C4-2B (cell line): ENCODE data around the gene MRPL10.

Source experiments
- H3K27ac ChIP-seq: fragments of 450-650 bp; 2 replicates; pipeline ENCODE4 v1.5.1; 2017
- ZFX ChIP-seq: fragments of 450-650 bp; IDR thresholded peaks from 2 replicates; pipeline ENCODE4 v1.6.1; 2017
- TF ChIP-seq, protein P1 (sequence below): fragments of 450-650 bp; conservative IDR thresholded peaks from 2 replicates; pipeline ENCODE4 v1.5.1; 2017; ENCODE audit warnings: mild to moderate bottlenecking

Gene MRPL10

DNA sequence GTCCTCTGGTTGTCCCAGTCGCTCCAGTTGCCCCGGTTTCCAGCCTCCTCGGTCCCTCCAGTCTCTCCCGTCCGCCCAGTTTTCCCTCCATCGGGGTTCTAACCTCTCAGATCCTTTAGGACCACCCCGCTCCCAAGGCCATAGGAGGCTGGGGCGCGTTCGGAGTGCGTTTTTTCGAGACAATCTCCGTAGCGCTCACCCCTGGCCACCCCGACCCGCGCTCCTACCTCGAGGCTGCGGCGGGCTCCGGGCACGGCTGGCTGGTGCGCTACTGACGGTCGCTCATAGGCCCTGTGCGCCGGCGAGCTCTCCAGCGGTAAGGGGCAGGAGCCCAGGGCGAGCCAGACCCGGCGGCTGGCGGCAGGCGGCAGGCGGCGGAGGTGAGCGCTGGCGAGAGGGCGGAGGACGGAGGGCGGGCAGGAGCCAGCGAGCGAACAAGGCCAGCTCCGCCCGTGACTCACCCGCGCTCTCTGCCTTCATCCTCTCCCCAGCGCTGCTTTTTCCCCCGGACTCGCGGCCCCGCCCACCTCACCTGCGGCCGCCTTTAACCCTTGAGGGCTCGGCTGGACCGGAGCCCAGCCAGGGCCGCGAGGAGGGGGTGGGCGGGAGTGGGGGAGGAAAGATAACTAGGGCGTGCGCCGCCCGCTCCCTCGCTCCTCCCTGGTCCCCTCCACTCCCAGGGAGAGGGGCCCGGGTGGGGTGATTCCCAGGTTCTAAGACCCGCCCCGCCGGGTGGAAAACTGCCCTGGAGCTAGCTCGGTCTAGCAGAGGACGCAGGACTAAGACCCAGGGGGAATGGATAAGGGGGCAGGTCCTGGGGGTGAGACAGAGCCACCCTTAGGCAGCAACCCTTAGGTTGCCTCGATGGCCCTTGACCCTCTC is 19.6 kb upstream of the MRPL10 start, which contains the start of gene SP6:
Gene SP6, minus strand, starts transcription at position 472 of the 882 bp plus-strand sequence. CDS start 2,734 bp downstream, outside the sequence.
- peak; percentile 62; the same call in 1 of the 2 replicates for TF ChIP-seq ZFX
- TF ChIP-seq, protein P1, sequence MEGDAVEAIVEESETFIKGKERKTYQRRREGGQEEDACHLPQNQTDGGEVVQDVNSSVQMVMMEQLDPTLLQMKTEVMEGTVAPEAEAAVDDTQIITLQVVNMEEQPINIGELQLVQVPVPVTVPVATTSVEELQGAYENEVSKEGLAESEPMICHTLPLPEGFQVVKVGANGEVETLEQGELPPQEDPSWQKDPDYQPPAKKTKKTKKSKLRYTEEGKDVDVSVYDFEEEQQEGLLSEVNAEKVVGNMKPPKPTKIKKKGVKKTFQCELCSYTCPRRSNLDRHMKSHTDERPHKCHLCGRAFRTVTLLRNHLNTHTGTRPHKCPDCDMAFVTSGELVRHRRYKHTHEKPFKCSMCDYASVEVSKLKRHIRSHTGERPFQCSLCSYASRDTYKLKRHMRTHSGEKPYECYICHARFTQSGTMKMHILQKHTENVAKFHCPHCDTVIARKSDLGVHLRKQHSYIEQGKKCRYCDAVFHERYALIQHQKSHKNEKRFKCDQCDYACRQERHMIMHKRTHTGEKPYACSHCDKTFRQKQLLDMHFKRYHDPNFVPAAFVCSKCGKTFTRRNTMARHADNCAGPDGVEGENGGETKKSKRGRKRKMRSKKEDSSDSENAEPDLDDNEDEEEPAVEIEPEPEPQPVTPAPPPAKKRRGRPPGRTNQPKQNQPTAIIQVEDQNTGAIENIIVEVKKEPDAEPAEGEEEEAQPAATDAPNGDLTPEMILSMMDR = peak; percentile 49
- H3K27ac ChIP-seq = peak within 1 kb of the TSS; percentile 82

DNA sequence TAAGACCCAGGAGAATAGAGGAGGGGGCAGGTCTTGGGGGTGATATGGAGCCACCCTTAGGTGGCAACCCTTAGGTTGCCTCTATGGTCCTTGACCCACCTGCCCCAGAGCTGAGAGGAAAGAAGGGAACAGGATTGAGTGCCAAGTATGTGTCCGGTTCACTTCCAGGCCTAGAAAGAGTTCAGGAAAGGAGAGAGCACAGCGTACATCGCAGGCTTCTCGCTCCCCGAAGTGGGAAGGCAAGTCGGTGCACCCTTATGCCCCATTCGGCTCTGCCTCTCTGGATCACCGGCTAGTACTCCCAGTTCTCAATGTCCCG is 19.0 kb upstream of the MRPL10 start:
- TF ChIP-seq, protein P1 = no peak
- no peak for TF ChIP-seq ZFX
- H3K27ac ChIP-seq = peak overlapping the region; percentile 82

DNA sequence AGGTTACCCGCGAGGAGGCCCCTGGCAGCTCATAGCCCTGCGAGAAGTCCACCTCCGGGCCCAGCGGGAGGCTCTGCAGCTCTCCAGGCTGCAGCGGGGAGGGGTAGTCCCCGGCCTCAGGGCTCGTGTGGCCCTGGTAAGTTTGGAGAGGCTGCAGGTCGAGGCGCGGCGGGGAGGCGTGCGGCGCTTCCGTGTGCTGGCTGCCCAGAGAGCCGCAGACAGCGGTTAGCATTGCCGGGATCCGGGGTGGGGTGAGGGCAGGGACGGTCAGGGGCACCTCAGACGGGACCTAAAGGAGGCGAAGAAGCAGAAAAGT is 16.8 kb upstream of the MRPL10 start:
- TF ChIP-seq ZFX = no peak
- TF ChIP-seq, protein P1 = no peak; the same call in 1 of the 2 replicates
- H3K27ac ChIP-seq = no peak overlapping the region

DNA sequence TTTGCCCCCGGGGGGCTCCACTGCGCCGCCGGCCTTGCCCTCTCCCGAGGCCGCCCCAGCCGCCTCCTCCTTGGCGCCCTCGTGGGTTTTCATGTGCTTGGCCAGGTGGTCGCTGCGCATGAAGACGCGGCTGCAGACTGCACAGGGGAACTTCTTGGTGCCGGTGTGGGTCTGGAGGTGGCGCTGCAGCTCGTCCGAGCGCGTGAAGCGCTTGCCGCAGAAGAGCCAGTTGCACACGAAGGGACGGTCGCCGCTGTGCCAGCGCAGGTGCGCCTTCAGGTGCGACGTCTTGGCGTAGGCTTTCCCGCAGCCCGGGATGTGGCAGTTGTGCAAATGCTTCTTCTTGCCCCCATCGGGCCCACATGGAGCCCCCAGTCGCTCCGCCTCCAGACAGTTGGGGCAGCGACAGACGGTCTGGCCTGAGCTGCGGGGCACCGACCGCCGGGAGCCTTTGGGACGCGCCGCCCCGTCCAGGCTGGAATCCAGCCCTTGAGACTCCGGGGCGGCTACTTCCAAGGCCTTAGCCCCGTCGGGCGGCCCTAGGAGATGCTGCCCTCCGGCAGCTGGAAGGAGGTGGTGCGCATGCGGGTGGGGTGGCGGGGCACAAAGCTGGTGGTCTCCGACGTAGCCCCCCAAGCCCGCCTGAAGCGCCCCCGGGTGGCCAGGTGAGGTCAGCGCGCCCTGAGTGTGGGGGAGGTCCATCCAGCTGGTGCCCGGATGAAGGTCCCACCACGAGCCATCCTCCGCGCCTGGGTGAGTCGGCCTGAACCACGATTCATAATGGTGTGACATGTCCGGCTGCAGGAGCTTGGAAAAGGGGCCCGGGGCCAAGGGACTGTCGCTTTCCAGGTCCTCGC is 16.2 kb upstream of the MRPL10 start:
- TF ChIP-seq, protein P1 = peak; percentile 73
- TF ChIP-seq ZFX = no peak
- H3K27ac ChIP-seq = no peak overlapping the region

DNA sequence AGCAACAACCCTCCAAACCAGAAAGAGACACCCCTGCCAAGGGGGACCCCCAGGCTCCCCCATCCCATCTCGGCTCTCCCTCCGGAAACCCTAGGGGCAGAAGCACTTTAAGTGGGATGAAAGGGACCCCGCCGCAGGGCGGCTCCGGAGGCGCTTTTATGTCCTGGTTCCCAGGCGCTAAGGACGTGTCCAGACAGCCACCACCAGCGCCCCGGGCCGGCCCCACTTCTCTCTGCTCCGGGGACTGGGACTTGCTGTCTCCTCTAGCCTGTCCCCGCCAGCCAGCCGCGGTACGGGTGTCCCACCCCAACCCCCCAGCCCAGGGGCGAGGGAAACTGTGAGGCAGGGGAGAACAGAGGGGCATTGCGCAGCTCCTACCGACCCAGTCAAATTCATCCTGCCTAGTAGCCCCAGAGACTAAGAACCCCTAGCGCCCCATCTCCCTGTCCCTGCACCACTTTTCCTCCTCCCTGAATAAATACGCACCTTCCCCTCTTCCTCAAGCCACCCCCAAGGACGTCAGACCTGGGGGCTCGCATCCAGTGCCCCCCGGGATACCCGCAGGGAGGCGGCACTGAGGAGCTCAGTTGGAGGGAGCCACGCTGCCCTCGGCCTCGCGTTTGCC is 15.5 kb upstream of the MRPL10 start:
- TF ChIP-seq, protein P1 = no peak
- TF ChIP-seq ZFX = no peak
- no peak overlapping the region for H3K27ac ChIP-seq

DNA sequence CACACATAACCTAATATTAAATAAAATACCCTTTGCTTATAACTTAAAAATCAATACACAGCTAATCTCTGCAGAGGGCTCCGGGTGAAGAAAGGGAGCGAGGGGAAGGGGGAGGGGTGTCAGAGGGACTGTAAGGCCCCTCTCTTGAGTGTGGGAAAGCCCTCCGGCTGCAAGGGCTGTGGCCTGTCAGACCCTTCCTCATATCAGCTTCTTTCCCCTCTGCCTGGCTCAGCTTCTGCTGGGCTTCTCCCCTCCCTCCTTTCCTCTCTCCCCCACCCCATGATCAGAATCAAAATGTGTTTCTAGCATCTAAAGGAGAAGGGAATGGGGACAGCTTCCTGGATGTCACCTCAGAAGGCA is 14.4 kb upstream of the MRPL10 start:
- no peak overlapping the region for H3K27ac ChIP-seq
- no peak for TF ChIP-seq ZFX
- TF ChIP-seq, protein P1 = no peak
